ENCODE data around the gene KBTBD8.

KBTBD8 gene

GRCh38 chr3:66998113-66998903 lies at the start of gene KBTBD8:
Gene KBTBD8 (plus strand): TSS chr3:66998307. CDS start chr3:66998356, 49 bp downstream.
- peak; percentile 99 for DNase-seq (ENCODE audit: low read depth, low spot score)

GRCh38 chr3:66948838-66949237 lies 49.3 kb upstream of the KBTBD8 start:
- no peak for DNase-seq (ENCODE audit: low read depth, low spot score)

GRCh38 chr3:66949898-66950297 lies 48.2 kb upstream of the KBTBD8 start:
- DNase-seq (ENCODE audit: low read depth, low spot score): no peak

GRCh38 chr3:66952357-66952756 lies 45.8 kb upstream of the KBTBD8 start:
- no peak for DNase-seq (ENCODE audit: low read depth, low spot score)

- DNase-seq (ENCODE audit: low read depth, low spot score): no peak
These were observed 44.1 kb upstream of the KBTBD8 start for GRCh38 chr3:66953934-66954445.

GRCh38 chr3:66956742-66957141 lies 41.4 kb upstream of the KBTBD8 start:
- no peak for DNase-seq (ENCODE audit: low read depth, low spot score)

GRCh38 chr3:66957367-66957766 lies 40.7 kb upstream of the KBTBD8 start:
- DNase-seq (ENCODE audit: low read depth, low spot score): no peak

GRCh38 chr3:66958067-66958466 lies 40.0 kb upstream of the KBTBD8 start:
- no peak for DNase-seq (ENCODE audit: low read depth, low spot score)

- no peak for DNase-seq (ENCODE audit: low read depth, low spot score)
These were observed 35.4 kb upstream of the KBTBD8 start for GRCh38 chr3:66962664-66963063.

- no peak for DNase-seq (ENCODE audit: low read depth, low spot score)
These were observed 26.9 kb upstream of the KBTBD8 start for GRCh38 chr3:66971245-66971644.

- peak; percentile 92 for DNase-seq (ENCODE audit: low read depth, low spot score)
These were observed 26.1 kb upstream of the KBTBD8 start for GRCh38 chr3:66971891-66972551.

- DNase-seq (ENCODE audit: low read depth, low spot score): no peak
These were observed 17.3 kb upstream of the KBTBD8 start for GRCh38 chr3:66980791-66981190.

GRCh38 chr3:66983101-66983500 lies 15.0 kb upstream of the KBTBD8 start:
- no peak for DNase-seq (ENCODE audit: low read depth, low spot score)

GRCh38 chr3:66985336-66985920 lies 12.7 kb upstream of the KBTBD8 start:
- no peak for DNase-seq (ENCODE audit: low read depth, low spot score)

GRCh38 chr3:66986406-66986805 lies 11.7 kb upstream of the KBTBD8 start:
- DNase-seq (ENCODE audit: low read depth, low spot score): no peak

GRCh38 chr3:66989241-66989640 lies 8.9 kb upstream of the KBTBD8 start:
- DNase-seq (ENCODE audit: low read depth, low spot score): no peak

- no peak for DNase-seq (ENCODE audit: low read depth, low spot score)
These were observed 8.0 kb upstream of the KBTBD8 start for GRCh38 chr3:66989860-66990696.

GRCh38 chr3:66991459-66991858 lies 6.6 kb upstream of the KBTBD8 start:
- DNase-seq (ENCODE audit: low read depth, low spot score): no peak

GRCh38 chr3:66993082-66993481 lies 5.0 kb upstream of the KBTBD8 start:
- DNase-seq (ENCODE audit: low read depth, low spot score): no peak

GRCh38 chr3:66994588-66994987 lies 3.5 kb upstream of the KBTBD8 start:
- no peak for DNase-seq (ENCODE audit: low read depth, low spot score)

GRCh38 chr3:66996696-66997095 lies 1.4 kb upstream of the KBTBD8 start:
- no peak for DNase-seq (ENCODE audit: low read depth, low spot score)
